Osteoblast (primary cell): ENCODE data around the gene ARHGAP29. TPM values are rescaled to one million over a fixed set of nuclear protein-coding genes. Genes with fewer than 3 reads are reported as not detected.

ENCODE experiments used
- DNase-seq: peaks from one replicate; pipeline ENCODE4 v3.0.0; 2011; ENCODE audit warnings: low spot score, mixed read lengths; ENCODE audit not compliant: insufficient read length; ENCODE audit errors: missing footprints
- H2AFZ ChIP-seq: 2 replicates; pipeline ENCODE4 v1.6.0; 2011; ENCODE audit warnings: mild to moderate bottlenecking, low read length
- H3K27ac ChIP-seq: 2 replicates; pipeline ENCODE4 v1.5.1; 2011; ENCODE audit warnings: mild to moderate bottlenecking, low read depth, low read length, moderate library complexity
- H3K27me3 ChIP-seq: 2 replicates; pipeline ENCODE4 v1.6.0; 2012; ENCODE audit warnings: mild to moderate bottlenecking, control low read depth, inconsistent platforms, low read length, moderate library complexity; ENCODE audit not compliant: insufficient read depth
- H3K36me3 ChIP-seq: 2 replicates; pipeline ENCODE4 v1.5.1; 2011; ENCODE audit warnings: mild to moderate bottlenecking, low read length, control low read depth, moderate library complexity; ENCODE audit not compliant: insufficient read depth
- H3K4me1 ChIP-seq: 2 replicates; pipeline ENCODE4 v1.5.1; 2011; ENCODE audit warnings: mild to moderate bottlenecking, low read length, control low read depth, moderate library complexity; ENCODE audit not compliant: insufficient read depth
- H3K4me2 ChIP-seq: 2 replicates; pipeline ENCODE4 v1.6.0; 2011; ENCODE audit warnings: mild to moderate bottlenecking, low read length; ENCODE audit not compliant: insufficient read depth
- H3K4me3 ChIP-seq: fragments of 200-600 bp; sonication (generic); 3 replicates; pipeline ENCODE4 v1.5.1; 2012; ENCODE audit warnings: mild to moderate bottlenecking, low read length, inconsistent platforms; ENCODE audit not compliant: insufficient read depth
- H3K79me2 ChIP-seq: 2 replicates; pipeline ENCODE4 v1.6.0; 2012; ENCODE audit warnings: mild to moderate bottlenecking, low read length, control low read depth, inconsistent platforms; ENCODE audit not compliant: insufficient read depth
- H3K9me3 ChIP-seq: 2 replicates; pipeline ENCODE4 v1.5.1; 2011; ENCODE audit warnings: low read depth, low read length, control low read depth
- H4K20me1 ChIP-seq: 2 replicates; pipeline ENCODE4 v1.6.0; 2012; ENCODE audit warnings: mild to moderate bottlenecking, low read length, control low read depth; ENCODE audit not compliant: insufficient read depth
- CTCF ChIP-seq: IDR thresholded peaks from 2 replicates; pipeline ENCODE4 v1.5.1; 2011; ENCODE audit warnings: mild to moderate bottlenecking, low read depth, low read length, moderate library complexity; ENCODE audit errors: extremely low read depth
- total RNA-seq: library from RNA; depleted of rRNA; stranded (reverse); fragments of >200 nt; gene quantifications from 2 replicates; pipeline ENCODE4 v1.2.3, GENCODE V29; 2012

ARHGAP29 gene
- total RNA-seq, 1 donor, result 17.0 TPM

- no peaks in the 10 kb centered on the region for H3K36me3 ChIP-seq
- H4K20me1 ChIP-seq, result no peaks in the 10 kb centered on the region
- peaks cover 56% of the 10 kb centered on the region for H3K79me2 ChIP-seq
- no peaks in the 10 kb centered on the region for H3K27me3 ChIP-seq
- peak overlapping the region; percentile 80 for H3K4me2 ChIP-seq
- no peak for DNase-seq
- peaks cover 20% of the 10 kb centered on the region for H3K4me1 ChIP-seq
- H3K9me3 ChIP-seq, result no peaks in the 10 kb centered on the region
- peak overlapping the region; percentile 67 for H3K27ac ChIP-seq
- peak overlapping the region; percentile 83 for H3K4me3 ChIP-seq
- TF ChIP-seq CTCF, result no peak
- no peak overlapping the region for H2AFZ ChIP-seq
Measured at GRCh38 chr1:94245747-94246438, 8.5 kb upstream of the ARHGAP29 start.

GRCh38 chr1:94244816-94245215 is 7.4 kb upstream of the ARHGAP29 start:
- no peaks in the 10 kb centered on the region for H3K36me3 ChIP-seq
- H3K4me3 ChIP-seq, result peak overlapping the region; percentile 83
- H2AFZ ChIP-seq, result no peak overlapping the region
- H3K9me3 ChIP-seq, result no peaks in the 10 kb centered on the region
- peak overlapping the region; percentile 80 for H3K4me2 ChIP-seq
- no peak for DNase-seq
- H4K20me1 ChIP-seq, result no peaks in the 10 kb centered on the region
- H3K4me1 ChIP-seq, result peaks cover 24% of the 10 kb centered on the region
- no peaks in the 10 kb centered on the region for H3K27me3 ChIP-seq
- TF ChIP-seq CTCF, result no peak
- peak overlapping the region; percentile 67 for H3K27ac ChIP-seq
- H3K79me2 ChIP-seq, result peaks cover 66% of the 10 kb centered on the region

GRCh38 chr1:94243665-94244064 is 6.3 kb upstream of the ARHGAP29 start:
- no peaks in the 10 kb centered on the region for H3K27me3 ChIP-seq
- H4K20me1 ChIP-seq, result no peaks in the 10 kb centered on the region
- H3K36me3 ChIP-seq, result no peaks in the 10 kb centered on the region
- no peak for TF ChIP-seq CTCF
- H3K4me3 ChIP-seq, result no peak overlapping the region
- peaks cover 78% of the 10 kb centered on the region for H3K79me2 ChIP-seq
- peaks cover 31% of the 10 kb centered on the region for H3K4me1 ChIP-seq
- no peak for DNase-seq
- H2AFZ ChIP-seq, result no peak overlapping the region
- H3K9me3 ChIP-seq, result no peaks in the 10 kb centered on the region
- no peak overlapping the region for H3K27ac ChIP-seq
- no peak overlapping the region for H3K4me2 ChIP-seq

- TF ChIP-seq CTCF, result peak; percentile 21
- no peak overlapping the region for H3K4me3 ChIP-seq
- H3K79me2 ChIP-seq, result peaks cover 94% of the 10 kb centered on the region
- H3K27ac ChIP-seq, result no peak overlapping the region
- H3K27me3 ChIP-seq, result no peaks in the 10 kb centered on the region
- no peak overlapping the region for H2AFZ ChIP-seq
- no peak overlapping the region for H3K4me2 ChIP-seq
- H3K4me1 ChIP-seq, result peaks cover 30% of the 10 kb centered on the region
- no peak for DNase-seq
- H3K9me3 ChIP-seq, result no peaks in the 10 kb centered on the region
- no peaks in the 10 kb centered on the region for H3K36me3 ChIP-seq
- H4K20me1 ChIP-seq, result no peaks in the 10 kb centered on the region
Measured at GRCh38 chr1:94240822-94241221, 3.4 kb upstream of the ARHGAP29 start.
